ENCODE measurements around the gene JAGN1.
"Not testable (repeated sequence)": the region's sequence is repeated elsewhere in the genome, so short reads cannot be mapped to it uniquely, and the experiment has no call there.

Gene JAGN1

GRCh38 chr3:9918261-9919038 is 28.0 kb downstream of the JAGN1 start:
- no peak for DNase-seq (ENCODE audit: low read depth)

- DNase-seq (ENCODE audit: low read depth) = no peak
Measured at GRCh38 chr3:9928158-9928557, 37.7 kb downstream of the JAGN1 start.

GRCh38 chr3:9930804-9931418 is 40.5 kb downstream of the JAGN1 start:
- DNase-seq (ENCODE audit: low read depth) = no peak

- DNase-seq (ENCODE audit: low read depth) = no peak
Measured at GRCh38 chr3:9932535-9932842, 42.1 kb downstream of the JAGN1 start.

GRCh38 chr3:9932843-9933560 is 42.6 kb downstream of the JAGN1 start:
- peak; percentile 62 for DNase-seq (ENCODE audit: low read depth)

- peak; percentile 95 for DNase-seq (ENCODE audit: low read depth)
Measured at GRCh38 chr3:9933561-9934234, 43.3 kb downstream of the JAGN1 start, which contains the start of gene CRELD1. Gene CRELD1 (plus strand): TSS chr3:9933834. CDS start chr3:9934439, 605 bp downstream.

- no peak for DNase-seq (ENCODE audit: low read depth)
Measured at GRCh38 chr3:9934235-9934621, 43.8 kb downstream of the JAGN1 start.

GRCh38 chr3:9934993-9935392 is 44.6 kb downstream of the JAGN1 start:
- DNase-seq (ENCODE audit: low read depth) = no peak

- no peak for DNase-seq (ENCODE audit: low read depth)
Measured at GRCh38 chr3:9935966-9936510, 45.6 kb downstream of the JAGN1 start.

GRCh38 chr3:9937486-9938238 is 47.3 kb downstream of the JAGN1 start:
- DNase-seq (ENCODE audit: low read depth) = no peak

- no peak for DNase-seq (ENCODE audit: low read depth)
Measured at GRCh38 chr3:9938966-9939365, 48.6 kb downstream of the JAGN1 start.

GRCh38 chr3:9939906-9940305 is 49.5 kb downstream of the JAGN1 start:
- DNase-seq (ENCODE audit: low read depth) = not testable (repeated sequence)

- no peak for DNase-seq (ENCODE audit: low read depth)
Measured at GRCh38 chr3:9940746-9941145, 50.3 kb downstream of the JAGN1 start.

- DNase-seq (ENCODE audit: low read depth) = no peak
Measured at GRCh38 chr3:9942164-9942563, 51.8 kb downstream of the JAGN1 start.

GRCh38 chr3:9942934-9943690 is 52.7 kb downstream of the JAGN1 start:
- no peak for DNase-seq (ENCODE audit: low read depth)
